Gastrocnemius medialis (tissue), 4 donors: ENCODE measurements around the gene MPHOSPH9. TPM values are rescaled to one million over a fixed set of nuclear protein-coding genes. Genes with fewer than 3 reads are reported as not detected.

Source experiments
- ATAC-seq, 2 donors: fragments of 150-250 bp; one replicate each; pipeline ENCODE4 v1.9.1; 2016
- DNase-seq, 2 donors: peaks; one replicate each; pipeline ENCODE4 v3.0.0-alpha.2; 2019
- H3K27ac ChIP-seq, 4 donors: fragments of 200-600 bp; sonication (generic); 1 replicate in 1 of 4; 2 replicates in 3 of 4; pipeline ENCODE4 v1.5.1; 2016 to 2018; ENCODE audit warnings: mild to moderate bottlenecking in 2 of 4, moderate library complexity in 1 of 4
- H3K27me3 ChIP-seq, 3 donors: fragments of 200-600 bp; sonication (generic) in 2 of 3; 1 replicate in 1 of 3; 2 replicates in 2 of 3; pipeline versions ENCODE4 v1.5.1 to v1.6.0; 2016 to 2019; ENCODE audit warnings: mild to moderate bottlenecking in 1 of 3, moderate library complexity in 1 of 3
- H3K36me3 ChIP-seq, 2 donors: fragments of 200-600 bp; sonication (generic) in 1 of 2; one replicate each; pipeline ENCODE4 v1.5.1; 2017 to 2018
- H3K4me1 ChIP-seq, 2 donors: fragments of 200-600 bp; sonication (generic) in 1 of 2; one replicate each; pipeline ENCODE4 v1.5.1; 2016 to 2017; ENCODE audit warnings: mild to moderate bottlenecking in 2 of 2
- H3K4me3 ChIP-seq, 4 donors: fragments of 200-600 bp; sonication (generic) in 3 of 4; 1 replicate in 1 of 4; 2 replicates in 3 of 4; pipeline ENCODE4 v1.5.1; 2016 to 2019; ENCODE audit warnings: mild to moderate bottlenecking in 2 of 4
- H3K9me3 ChIP-seq, 3 donors: fragments of 200-600 bp; sonication (generic) in 2 of 3; 1 replicate in 1 of 3; 2 replicates in 2 of 3; pipeline ENCODE4 v1.5.1; 2016 to 2019
- POLR2A ChIP-seq, 2 donors: fragments of 450-650 bp; IDR thresholded peaks; one replicate each; pipeline ENCODE4 v1.6.1; 2017; ENCODE audit warnings: antibody characterized with exemption in 2 of 2, mild to moderate bottlenecking in 2 of 2, moderate library complexity in 2 of 2
- in situ Hi-C, 4 donors: fragments of 200-750 bp; cut with MboI; loops; one replicate each; pipeline versions ENCODE4 v1.15.0 to v1.8.0; 2017; ENCODE audit warnings: low sequenced_read_pairs in 4 of 4
- intact Hi-C: fragments of 100-400 bp; cut with DNase I; formaldehyde crosslinking; loops from one replicate; pipeline ENCODE4 v1.15.1; 2023; ENCODE audit warnings: low total_unique reads
- total RNA-seq, 4 donors: library from RNA; depleted of rRNA; stranded (reverse); fragments of >200 nt; gene quantifications; one replicate each; pipeline versions ENCODE4 v1.1.0 to v1.2.3, GENCODE V29; 2016
- TF ChIP-seq, protein P1 (sequence below), 5 experiments: fragments of 450-650 bp in 3 of 5; fragments of 200-600 bp in 2 of 5; sonication (generic) in 2 of 5; IDR thresholded peaks in 4 of 5; conservative IDR thresholded peaks in 1 of 5; 1 replicate in 4 of 5; 2 replicates in 1 of 5; pipeline ENCODE4 v1.5.1; 2016 to 2019; ENCODE audit warnings: antibody characterized with exemption in 5 of 5, mild to moderate bottlenecking in 3 of 5, moderate library complexity in 3 of 5

The MPHOSPH9 gene, protein sequence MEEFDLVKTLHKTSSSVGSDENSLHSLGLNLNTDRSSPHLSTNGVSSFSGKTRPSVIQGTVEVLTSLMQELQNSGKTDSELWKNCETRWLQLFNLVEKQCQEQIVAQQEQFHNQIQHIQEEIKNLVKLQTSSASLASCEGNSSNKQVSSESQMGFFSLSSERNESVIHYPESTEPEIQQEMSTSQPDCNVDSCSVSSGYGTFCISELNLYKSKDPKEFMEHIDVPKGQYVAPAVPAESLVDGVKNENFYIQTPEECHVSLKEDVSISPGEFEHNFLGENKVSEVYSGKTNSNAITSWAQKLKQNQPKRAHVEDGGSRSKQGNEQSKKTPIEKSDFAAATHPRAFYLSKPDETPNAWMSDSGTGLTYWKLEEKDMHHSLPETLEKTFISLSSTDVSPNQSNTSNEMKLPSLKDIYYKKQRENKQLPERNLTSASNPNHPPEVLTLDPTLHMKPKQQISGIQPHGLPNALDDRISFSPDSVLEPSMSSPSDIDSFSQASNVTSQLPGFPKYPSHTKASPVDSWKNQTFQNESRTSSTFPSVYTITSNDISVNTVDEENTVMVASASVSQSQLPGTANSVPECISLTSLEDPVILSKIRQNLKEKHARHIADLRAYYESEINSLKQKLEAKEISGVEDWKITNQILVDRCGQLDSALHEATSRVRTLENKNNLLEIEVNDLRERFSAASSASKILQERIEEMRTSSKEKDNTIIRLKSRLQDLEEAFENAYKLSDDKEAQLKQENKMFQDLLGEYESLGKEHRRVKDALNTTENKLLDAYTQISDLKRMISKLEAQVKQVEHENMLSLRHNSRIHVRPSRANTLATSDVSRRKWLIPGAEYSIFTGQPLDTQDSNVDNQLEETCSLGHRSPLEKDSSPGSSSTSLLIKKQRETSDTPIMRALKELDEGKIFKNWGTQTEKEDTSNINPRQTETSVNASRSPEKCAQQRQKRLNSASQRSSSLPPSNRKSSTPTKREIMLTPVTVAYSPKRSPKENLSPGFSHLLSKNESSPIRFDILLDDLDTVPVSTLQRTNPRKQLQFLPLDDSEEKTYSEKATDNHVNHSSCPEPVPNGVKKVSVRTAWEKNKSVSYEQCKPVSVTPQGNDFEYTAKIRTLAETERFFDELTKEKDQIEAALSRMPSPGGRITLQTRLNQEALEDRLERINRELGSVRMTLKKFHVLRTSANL
- total RNA-seq = 10 to 100 TPM in 3 of 4 donors, 1 to 10 TPM in 1; 8.5 to 35.4 (median 12.7) TPM

GRCh38 chr12:123232807-123233504 is at the start of gene MPHOSPH9, which contains the start of gene MTRFR:
Gene MPHOSPH9, minus strand, starts transcription at chr12:123233141. Its CDS starts 2,777 bp downstream, at chr12:123230364.
Gene MTRFR, plus strand, starts transcription at chr12:123233436. Its CDS starts 20,239 bp downstream, at chr12:123253675.
- peak within 1 kb of the TSS; percentile 88 to 96 (median 92) for H3K4me3 ChIP-seq
- peak; percentile 96 for ATAC-seq
- peak; percentile 100 for DNase-seq
- TF ChIP-seq POLR2A (IDR thresholded peaks at IDR 0.05) = peak; percentile 99 to 100
- TF ChIP-seq, protein P1, sequence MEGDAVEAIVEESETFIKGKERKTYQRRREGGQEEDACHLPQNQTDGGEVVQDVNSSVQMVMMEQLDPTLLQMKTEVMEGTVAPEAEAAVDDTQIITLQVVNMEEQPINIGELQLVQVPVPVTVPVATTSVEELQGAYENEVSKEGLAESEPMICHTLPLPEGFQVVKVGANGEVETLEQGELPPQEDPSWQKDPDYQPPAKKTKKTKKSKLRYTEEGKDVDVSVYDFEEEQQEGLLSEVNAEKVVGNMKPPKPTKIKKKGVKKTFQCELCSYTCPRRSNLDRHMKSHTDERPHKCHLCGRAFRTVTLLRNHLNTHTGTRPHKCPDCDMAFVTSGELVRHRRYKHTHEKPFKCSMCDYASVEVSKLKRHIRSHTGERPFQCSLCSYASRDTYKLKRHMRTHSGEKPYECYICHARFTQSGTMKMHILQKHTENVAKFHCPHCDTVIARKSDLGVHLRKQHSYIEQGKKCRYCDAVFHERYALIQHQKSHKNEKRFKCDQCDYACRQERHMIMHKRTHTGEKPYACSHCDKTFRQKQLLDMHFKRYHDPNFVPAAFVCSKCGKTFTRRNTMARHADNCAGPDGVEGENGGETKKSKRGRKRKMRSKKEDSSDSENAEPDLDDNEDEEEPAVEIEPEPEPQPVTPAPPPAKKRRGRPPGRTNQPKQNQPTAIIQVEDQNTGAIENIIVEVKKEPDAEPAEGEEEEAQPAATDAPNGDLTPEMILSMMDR (IDR thresholded peaks at IDR 0.05 in 4 of 5, conservative IDR thresholded peaks at IDR 0.05 in 1 of 5) = peak in 1 of 5 experiments; percentile 10
- H3K27me3 ChIP-seq = no peaks in the 10 kb centered on the region
- peaks cover 25 to 30% of the 10 kb centered on the region in 2 donors for H3K4me1 ChIP-seq
- peak within 1 kb of the TSS; percentile 95 to 99 (median 97) for H3K27ac ChIP-seq
- peaks cover 0 to 9% of the 10 kb centered on the region in 2 donors for H3K36me3 ChIP-seq
- in situ Hi-C loops (loop anchor here in 2 of 4 donors (10.0 kb wide), 2 partner anchors 188 to 258 kb away; partner anchors contain the start of gene OGFOD2 (in 1 of the 2)), intact Hi-C loops (loop anchor here (1.0 to 5.0 kb wide), 5 partner anchors 38 to 258 kb away; partner anchors contain the start of genes ARL6IP4, CDK2AP1, OGFOD2 and SBNO1)
- H3K9me3 ChIP-seq = no peaks in the 10 kb centered on the region

GRCh38 chr12:123282111-123282510 is 49.2 kb upstream of the MPHOSPH9 start:
- intact Hi-C loops (no loop called here), in situ Hi-C loops (no loop called here)
- Histone ChIP-seq H3K4me1 (no peaks in the 10 kb centered on the region), H3K4me3 (no peak overlapping the region), H3K27me3 (no peaks in the 10 kb centered on the region), H3K9me3 (no peaks in the 10 kb centered on the region), H3K36me3 (no peaks in the 10 kb centered on the region), H3K27ac (no peak overlapping the region)
- no peak for DNase-seq
- ATAC-seq = no peak
- no peak for TF ChIP-seq POLR2A (IDR thresholded peaks at IDR 0.05)
- TF ChIP-seq, protein P1 (IDR thresholded peaks at IDR 0.05 in 4 of 5, conservative IDR thresholded peaks at IDR 0.05 in 1 of 5) = no peak

DNA sequence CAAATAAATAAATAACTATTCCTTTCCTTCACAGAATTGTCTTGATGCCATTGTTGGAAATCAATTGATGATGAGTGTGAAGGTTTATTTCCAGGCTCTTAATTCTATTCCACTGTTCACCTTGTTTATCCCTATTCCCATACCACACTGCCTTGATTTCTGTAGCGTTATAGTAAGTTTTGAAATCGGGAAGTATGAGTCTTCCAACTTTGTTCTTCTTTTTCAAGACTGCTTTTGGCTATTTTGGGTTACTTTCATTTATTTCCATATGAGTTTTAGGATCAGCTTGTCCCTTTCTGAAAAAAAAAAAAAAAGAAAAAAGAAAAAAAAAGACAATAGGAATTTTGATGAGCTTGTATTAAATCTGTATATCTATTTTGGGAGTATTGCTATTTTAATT is 48.0 kb upstream of the MPHOSPH9 start:
- no peaks in the 10 kb centered on the region for H3K9me3 ChIP-seq
- no peaks in the 10 kb centered on the region for H3K36me3 ChIP-seq
- H3K4me3 ChIP-seq = no peak overlapping the region
- H3K27me3 ChIP-seq = no peaks in the 10 kb centered on the region
- H3K4me1 ChIP-seq = no peaks in the 10 kb centered on the region
- intact Hi-C loops (no loop called here), in situ Hi-C loops (no loop called here)
- DNase-seq (no peak), ATAC-seq (no peak)
- H3K27ac ChIP-seq = no peak overlapping the region
- no peak for TF ChIP-seq POLR2A (IDR thresholded peaks at IDR 0.05)
- TF ChIP-seq, protein P1 (IDR thresholded peaks at IDR 0.05 in 4 of 5, conservative IDR thresholded peaks at IDR 0.05 in 1 of 5) = no peak
